NCI-H1048 (cell line): ENCODE measurements around the gene SYNDIG1L.
"Not testable (repeated sequence)": the region's sequence is repeated elsewhere in the genome, so short reads cannot be mapped to it uniquely, and the experiment has no call there.

Experiments used
- DNase-seq: peaks from one replicate; lab custom pipeline; 2025; lab: John Stamatoyannopoulos, UW

SYNDIG1L gene

DNA sequence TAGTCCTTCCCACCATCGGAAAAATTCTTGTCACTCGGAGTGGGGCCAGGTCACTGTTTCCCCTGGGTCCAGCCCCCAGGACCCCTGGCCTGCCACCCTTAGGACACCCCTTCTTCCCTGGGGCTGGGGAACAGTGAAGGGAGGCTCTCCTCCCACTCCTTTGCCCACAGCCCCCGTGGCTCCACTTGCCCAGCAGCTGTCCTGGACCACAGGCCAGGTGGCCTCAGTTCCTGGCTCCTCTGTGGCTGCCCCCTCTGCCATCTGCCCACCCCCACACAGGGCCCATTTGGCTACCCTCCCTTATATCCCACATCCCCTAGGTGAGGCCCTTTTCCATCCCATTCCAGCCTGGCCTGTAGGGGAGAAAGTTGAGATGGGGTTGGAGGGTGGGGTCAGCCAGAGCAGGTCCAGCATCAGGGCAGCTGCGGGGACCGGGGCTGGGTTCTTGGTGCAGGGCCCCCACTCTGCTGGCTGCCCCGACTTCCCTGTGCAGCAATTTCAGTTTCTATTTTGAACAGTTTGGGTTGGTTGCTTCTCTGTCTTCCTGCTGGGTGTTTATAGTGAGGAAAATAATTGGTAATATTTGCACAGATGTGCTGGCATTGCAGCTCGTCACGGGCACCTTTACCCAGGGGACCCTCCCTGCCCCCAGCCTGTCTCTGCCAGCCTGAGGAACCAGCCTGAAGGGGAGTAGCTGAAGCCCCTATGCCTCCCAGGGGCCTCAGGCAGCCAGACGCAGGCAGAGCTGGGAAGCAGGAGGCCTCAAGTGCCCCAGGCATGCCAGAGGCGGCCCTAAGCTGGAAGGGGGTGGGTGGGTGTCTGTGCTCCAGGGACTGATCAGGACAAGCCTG is 23.4 kb downstream of the SYNDIG1L start:
- no peak for DNase-seq

DNA sequence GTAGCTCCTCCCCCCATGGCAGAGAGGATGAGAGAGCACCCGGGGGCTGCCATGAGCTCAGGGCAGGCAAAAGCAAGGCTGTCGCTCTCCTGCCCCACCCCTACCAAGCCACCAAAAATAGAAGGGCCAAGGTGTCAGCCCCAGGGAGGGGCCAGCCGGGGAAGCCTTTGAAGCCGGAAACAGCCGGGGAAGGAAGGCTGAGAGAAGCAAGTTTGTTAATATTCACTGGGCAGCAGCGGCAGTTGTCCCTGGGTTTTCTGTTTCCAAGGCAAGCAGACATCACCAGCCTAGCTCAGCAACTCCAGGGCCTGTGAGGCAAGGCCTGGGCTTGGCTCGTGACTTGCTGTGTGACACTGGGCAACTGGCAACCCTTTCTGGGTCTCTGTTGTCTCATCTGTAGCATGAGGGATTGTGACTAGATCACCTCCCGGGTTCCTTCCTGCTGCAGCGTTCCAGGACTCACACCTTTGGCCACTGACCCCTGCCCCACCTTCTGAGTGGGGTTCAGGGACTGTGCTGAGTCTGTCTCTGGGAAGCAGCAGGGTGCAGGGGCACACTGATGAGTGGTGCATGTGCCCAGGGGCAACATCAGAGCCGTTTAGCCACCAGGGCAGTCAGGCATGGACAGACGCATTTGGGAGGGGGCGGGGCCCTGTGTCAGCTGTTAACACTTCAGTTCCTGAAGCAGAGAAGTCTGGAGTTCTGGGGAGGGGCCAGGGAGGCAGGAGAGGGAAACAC is 24.3 kb downstream of the SYNDIG1L start:
- DNase-seq: no peak

DNA sequence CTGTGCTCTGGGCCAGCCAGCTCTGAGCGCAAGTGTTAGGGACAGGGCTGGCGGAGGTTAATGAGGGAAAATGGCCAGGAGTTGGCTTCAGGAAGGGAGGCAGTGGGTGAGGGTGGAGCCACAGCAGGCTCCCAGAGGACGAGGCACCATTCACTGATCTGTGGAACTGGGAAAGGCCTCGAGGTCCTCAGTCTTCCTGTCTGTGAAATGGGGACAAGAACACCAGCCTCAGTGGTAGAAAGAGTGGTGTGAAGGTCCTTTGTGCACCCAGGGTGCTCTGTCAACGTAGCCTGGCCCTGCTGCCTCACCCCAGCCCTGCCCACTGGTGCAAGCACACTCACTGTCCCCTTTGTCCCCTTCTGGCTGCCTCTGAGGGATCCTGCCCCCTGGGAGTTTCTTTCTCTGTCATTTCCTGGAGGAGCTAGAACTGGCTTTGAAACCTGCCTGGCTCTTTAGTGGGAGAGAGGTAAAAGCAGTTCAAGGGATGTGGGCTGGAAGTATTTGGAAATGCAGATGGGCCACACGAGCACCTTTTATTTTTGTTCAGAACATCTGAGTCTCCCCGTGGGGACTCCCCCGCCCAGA is 25.0 kb downstream of the SYNDIG1L start:
- DNase-seq: no peak

DNA sequence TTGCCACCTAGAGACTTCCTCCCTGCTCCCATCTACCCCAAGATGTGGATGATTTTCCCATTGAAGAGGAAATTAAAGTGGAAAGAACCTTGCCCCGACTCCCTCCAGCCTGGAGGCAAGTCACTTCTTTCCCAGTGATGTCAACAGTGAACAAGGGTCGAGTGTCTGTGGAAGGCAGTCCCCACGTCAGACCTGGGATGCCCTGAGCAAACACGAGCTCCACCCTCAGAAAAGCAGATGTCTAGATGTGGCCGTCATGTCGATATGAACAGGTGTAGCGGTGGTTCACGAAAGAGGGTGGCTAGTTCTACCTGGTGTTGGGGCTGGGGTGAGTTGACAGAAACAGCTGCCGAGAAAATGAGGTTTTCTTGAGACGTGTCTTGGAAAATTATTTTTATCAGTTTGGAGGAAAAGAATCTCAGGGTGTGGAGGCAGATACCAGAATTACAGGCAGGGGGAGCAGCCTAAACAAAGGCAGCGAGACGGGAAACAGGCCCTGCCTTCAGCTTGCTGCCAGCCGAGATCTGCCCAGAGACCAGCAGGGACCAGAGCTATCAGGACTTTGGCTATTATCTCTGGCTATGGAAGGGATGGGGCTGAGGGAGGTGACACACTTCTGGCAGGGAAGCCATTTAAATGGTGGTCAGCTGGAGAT is 25.9 kb downstream of the SYNDIG1L start:
- no peak for DNase-seq

DNA sequence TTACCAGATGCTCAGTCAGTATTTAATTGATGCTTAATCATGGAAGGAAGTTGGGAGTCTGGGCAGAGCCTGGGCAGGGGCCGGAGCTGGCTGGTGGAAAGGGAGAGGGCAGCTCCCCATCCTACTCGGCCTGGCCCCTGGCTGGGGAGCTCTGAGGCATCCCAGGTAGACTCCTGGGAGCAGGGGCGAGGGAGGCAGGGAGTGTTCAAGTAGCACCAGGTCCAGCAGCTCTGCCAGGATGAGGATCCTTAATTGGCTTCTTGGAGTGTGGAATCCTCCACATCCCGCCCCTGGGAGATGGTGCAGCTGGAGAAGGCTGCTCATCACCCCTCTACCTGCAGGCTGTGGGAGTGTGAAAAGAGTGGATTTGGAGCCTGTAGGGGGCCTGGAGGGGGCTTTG is 30.9 kb downstream of the SYNDIG1L start:
- no peak for DNase-seq

DNA sequence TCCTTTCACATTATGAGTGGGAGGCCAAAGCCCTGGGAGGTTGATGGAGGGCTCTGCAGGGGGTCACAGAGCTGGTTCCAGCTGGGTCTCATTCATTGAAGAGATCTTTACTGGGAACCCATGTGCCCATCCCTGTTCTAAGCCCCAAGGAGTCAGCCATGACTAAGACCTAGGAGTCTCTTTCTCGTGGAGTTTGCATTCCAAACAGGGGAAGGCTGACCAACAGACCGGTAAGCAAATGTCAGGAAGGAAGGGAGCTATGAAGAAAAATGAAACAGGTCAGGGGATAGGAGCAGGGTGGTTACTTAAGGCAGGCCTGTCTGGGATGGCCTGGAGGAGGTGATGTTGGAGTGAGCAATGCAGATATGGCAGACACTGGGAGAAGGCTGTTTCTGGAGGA is 31.5 kb downstream of the SYNDIG1L start:
- no peak for DNase-seq

DNA sequence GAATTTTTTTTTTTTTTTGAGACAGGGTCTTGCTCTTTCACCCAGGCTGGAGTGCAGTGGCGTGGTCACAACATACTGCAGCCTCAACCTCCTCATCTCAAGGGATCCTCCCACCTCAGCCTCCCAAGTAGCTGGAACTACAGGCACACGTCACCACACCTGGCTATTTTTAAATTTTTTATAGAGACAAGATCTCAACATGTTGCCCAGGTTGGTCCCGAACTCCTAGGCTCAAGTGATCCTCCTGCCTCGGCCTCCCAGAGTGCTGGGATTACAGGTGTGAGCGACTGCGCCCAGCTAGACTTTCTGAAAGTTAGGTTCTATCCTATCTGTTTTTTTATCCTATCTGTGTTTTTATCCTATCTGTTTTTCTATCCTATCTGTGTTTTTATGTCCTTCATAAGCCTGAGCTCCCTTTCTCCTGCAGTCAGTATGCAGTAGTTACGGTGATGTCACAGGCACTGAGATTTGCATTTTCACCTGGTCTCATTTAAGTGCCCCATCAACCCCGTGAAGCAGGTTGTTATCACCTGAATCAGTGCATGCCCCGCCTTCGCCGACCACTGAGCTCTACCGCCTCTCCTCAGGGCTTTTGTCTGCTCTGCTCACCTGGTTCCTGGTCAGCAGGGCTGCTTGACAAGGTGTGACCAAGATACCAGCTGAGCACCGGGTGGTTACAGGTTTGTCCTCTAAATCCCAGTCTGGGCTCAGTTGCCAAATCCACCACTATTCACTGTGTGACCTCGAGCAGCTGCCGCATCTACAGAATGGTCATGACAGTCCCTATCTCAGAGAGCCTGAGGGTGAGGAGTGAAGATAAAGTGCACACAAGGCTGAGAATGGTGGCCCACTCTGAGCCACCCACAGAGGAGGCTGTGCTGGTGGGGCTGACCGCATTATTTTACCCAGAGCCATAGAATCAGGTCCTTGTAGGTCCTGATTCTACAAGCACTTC is 33.1 kb downstream of the SYNDIG1L start:
- DNase-seq: no peak

DNA sequence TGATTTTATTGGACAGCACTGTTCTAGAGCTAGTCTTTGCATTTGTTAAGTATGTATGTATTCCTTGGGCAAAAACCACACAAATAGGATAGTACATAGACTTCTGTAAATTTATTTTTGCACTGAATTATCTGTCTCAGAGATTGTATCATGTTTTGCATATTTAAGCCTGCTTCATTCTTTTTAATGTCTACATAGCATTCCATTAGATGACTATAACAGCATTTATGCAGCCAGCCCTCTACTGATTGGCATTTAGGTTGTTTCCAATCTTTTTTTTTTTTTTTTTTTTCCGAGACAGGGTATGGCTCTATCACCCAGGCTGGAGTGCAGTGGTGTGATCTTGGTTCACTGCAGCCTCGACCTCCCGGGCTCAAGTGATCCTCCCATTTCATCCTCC is 34.5 kb downstream of the SYNDIG1L start:
- DNase-seq: no peak

DNA sequence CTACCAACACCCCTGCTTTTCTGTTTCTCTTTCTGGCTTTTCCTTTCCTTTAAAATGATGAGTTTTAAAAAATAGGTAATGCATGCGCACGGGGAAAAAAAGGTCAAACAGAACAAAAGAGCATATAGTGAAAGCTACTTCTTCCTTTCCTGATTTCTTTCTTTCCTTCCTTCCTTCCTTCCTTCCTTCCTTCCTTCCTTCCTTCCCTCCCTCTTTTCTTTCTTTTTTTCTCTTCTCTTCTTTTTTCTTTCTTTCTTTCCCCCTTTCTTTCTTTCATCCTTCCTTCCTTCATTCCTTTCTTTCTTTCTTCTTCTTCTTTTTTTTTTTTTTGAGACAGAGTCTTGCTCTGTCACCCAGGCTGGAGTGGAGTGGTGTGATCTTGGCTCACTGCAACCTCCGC is 35.5 kb downstream of the SYNDIG1L start:
- DNase-seq: not testable (repeated sequence)

DNA sequence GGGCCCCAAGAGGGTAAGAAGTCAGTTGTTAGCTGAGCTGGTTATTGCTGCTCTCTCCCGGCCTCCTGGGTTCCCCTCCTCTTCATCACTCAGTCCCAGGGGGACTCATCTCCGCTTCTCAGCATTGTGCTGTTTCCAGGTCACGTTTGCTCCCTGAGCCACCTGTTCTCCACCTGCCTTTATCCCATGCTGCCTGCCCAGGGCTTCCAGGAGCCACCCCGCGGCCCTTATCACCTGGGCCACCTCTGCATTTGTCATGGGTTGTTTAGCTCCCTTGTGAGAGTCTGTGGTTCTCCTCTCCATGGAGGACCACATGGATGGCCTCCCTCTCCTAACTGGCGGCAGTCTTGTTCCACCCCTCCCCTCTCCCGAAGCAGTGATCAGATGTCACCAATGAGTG is 36.0 kb downstream of the SYNDIG1L start:
- no peak for DNase-seq

DNA sequence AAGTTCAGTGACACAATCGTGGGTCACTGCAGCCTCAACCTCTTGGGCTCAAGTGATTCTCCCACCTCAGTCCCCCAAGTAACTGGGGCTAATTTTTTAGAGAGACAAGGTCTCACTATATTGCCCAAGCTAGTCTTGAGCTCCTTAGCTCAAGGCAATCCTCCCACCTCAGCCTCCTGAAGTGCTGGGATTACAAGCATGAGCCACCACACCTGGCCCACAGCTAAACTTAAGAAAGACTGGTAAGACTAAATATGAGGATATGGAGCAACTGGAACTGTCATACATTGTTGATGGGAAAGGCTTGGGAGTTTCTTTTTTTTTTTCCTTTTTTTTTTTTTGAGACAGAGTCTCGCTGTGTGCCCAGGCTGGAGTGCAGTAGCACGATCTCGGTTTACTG is 43.8 kb downstream of the SYNDIG1L start:
- no peak for DNase-seq

DNA sequence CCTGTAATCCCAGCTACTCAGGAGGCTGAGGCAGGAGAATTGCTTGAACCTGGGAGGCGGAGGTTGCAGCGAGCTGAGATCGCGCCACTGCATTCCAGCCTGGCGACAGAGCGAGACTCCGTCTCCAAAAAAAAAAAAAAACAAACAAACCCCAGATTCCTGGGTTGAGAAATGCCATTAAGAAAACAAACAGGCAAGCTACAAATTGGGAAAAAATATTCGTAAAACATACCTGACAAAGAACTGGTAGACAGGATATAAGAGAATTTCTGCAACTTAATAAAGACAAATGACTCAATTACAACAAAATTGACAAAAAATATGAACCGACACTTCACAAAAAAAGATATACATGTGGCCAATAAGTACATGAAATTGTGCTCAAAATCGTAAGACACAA is 44.4 kb downstream of the SYNDIG1L start:
- not testable (repeated sequence) for DNase-seq

DNA sequence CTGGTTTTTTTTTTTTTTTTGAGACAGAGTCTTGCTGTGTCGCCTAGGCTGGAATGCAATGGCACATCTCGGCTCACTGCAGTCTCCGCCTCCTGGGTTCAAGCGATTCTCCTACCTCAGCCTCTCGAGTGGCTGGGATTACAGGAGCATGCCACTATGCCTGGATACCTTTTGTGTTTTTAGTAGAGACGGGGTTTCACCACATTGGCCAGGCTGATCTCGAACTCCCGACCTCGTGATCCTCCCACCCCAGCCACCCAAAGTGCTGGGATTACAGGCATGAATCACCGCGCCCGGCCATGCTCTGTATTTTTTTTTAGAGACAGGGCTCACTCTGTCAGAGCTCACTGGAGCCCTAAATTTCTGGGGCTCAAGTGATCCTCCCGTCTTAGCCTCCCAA is 45.2 kb downstream of the SYNDIG1L start:
- DNase-seq: no peak

DNA sequence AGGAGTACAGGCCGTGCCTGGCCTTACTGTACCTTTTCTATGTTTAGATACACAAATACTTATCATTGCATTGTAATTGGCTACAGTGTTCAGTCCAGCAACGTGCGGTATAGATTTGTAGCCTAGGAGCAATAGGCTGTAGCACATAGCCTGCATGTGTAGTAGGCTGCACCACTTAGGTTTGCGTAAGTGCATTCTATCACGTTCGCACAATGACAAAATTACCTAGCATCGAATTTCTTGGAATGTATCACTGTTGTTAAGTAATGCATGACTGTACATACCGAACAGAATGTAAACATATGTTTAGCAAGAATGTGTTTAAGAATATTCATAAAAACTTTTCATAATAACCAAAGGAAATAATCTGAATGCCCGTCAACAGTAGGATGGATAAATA is 45.8 kb downstream of the SYNDIG1L start:
- no peak for DNase-seq

DNA sequence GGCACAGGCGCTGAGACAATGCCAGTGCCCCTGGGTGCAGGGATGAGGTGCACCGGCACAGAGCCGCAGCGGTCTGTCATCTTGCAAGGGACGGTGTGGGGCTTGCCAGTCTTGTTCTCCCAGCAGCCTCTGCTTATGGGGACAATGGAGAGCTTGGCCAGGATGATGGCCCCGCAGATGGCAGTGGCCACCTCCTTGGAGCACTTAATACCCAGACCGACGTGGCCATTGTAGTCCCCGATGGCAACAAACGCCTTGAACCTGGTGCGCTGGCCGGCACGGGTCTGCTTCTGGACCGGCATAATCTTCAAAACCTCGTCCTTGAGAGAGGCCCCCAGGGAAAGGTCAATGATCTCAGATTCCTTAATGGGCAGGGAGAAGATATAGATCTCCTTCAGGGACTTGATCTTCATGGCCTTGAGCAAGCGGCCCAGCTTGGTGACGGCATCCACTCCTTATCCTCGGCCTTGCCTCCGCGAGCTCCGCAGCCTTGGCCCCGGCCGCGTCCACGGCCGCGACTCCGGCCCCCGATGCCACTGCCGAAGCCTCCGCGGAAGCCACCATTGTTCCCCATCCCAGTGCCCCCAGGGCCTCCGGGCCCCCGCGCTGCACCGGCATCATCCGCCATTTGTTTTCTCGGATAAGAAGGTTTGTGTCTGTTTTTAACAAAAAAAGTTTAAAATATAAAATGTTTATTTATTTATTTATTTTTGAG is 47.9 kb downstream of the SYNDIG1L start:
- no peak for DNase-seq

DNA sequence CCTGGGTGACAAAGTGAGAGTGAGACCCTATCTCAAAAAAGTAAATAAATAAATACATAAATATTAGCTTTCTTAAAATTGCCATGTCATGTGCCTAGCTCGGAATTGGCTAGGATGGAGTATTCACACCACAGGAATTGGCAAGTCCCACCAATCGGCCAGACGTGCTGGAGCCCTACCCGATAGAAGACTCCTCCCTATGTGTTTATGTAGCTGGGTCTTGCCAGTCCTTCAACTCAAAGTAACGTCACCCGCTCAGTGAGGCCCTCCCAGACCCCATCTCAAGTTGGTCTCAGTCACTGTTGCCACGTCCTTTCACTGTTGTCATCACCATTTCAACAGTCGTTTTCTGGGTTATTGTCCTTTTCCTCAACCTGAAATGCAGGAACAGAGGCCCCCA is 57.6 kb downstream of the SYNDIG1L start:
- DNase-seq: no peak

DNA sequence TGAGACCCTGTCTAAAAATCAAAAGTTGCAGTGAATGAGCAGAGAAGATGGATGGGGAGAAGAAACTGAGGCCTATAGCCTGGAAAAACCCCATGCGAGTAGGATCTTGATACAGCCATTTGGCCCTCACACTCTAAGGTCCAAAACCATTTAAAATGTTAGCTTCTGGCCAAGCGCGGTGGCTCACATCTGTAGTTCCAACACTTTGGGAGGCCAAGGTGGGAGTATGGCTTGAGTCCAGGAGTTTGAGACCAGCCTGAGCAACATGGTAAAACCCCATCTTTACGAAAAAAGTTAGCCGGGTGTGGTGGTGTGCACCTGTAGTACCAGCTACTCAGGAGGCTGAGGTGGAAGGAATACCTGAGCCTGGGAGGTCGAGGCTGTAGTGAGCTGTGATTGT is 58.0 kb downstream of the SYNDIG1L start:
- no peak for DNase-seq

DNA sequence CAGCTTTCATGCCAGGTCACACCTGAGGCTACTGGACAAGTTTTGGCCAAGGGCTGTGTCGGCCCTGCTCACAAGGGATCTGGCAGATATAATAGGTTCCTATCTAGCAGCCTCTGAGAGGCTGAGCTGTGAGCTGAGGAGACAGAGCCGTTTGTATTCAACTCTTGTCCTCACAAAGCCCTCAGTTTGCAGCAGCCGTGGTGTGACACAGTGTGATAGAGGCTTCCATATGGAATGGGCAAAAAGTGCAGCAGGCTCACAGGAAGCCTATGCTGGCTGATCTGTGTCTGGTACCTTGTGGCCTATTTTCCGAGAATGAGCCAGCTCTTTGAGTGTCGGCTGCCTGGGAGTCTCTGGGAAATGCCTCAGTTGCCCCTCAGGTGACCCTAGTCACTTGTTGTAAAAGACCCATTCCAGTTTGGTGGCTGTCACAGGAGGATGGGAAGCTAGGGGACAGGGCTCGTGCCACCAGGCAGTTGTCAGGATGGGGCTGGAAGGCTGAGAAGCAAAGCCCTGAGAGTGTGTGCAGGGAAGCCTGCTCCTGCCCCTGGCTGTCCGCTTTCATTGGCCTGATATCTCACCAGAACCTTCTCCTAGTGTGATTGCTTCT is 61.6 kb downstream of the SYNDIG1L start:
- DNase-seq: no peak

DNA sequence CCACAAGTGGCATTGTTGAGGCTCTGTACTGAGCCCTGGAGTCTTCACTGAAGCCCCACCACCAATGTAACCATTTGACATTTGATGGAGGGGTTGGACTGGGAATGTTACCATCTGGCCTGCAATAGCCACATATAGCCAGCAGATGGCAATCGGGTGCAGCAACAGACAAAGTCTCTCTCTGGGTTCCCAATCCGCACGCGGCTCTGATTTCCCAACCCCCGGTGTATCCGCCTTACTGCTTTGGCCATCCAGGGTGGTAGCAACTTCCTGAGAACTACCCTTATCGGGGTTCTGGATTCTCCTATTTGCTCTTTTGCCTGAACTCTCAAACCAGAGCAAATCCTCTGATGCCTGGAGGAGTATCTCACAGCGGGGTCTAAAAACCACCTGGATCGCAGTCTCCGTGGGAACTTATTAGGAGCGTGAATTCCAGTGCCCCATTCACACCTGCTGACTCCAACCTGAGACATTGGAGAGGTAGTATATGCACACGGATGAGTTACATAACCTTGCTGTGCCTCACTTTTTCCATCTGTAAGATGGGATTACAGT is 63.6 kb downstream of the SYNDIG1L start:
- DNase-seq: peak; percentile 34

DNA sequence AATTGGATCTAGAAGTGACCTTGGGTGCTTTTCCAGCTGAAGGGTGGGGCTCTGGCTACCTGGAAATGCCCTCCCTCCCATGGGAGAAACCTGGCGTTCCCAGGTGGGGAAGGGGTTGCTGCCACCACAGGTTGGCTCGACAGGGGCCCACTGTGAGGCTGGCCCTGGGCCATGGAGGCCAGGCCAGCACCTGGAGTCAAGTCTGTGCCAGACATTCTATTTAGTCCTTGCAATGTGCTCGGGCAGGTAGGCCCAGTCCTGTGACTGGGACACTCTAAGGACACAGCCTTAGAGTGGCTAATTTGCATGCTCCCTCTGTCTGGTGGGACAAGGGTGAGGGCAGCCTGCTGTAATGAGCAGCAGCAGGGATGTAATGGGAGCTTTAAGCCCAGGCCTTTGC is 65.8 kb downstream of the SYNDIG1L start:
- DNase-seq: no peak
